Activated naive CD4-positive, alpha-beta T cell treated with anti-CD3 and anti-CD28 coated beads for 36 hours (primary cell): Measurements from ENCODE around the gene PFKFB1. TPM values are rescaled to one million over a fixed set of nuclear protein-coding genes. Genes with fewer than 3 reads are reported as not detected.
"Not testable (repeated sequence)": the region's sequence is repeated elsewhere in the genome, so short reads cannot be mapped to it uniquely, and the experiment has no call there.

Source experiments
- CTCF ChIA-PET: fragments of 350-600 bp; sonication (Branson Sonifier 250); formaldehyde crosslinking; loops from one replicate; lab custom pipeline; 2021; ENCODE audit warnings: antibody characterized with exemption; lab: Charles Lee
- DNase-seq: peaks from one replicate; pipeline ENCODE4 v3.0.0-alpha.2; 2020
- H3K27ac Mint-ChIP-seq: one replicate; pipeline ENCODE4 v1.8.0; 2021; ENCODE audit warnings: mild to moderate bottlenecking, mixed read lengths
- H3K27me3 Mint-ChIP-seq: one replicate; pipeline ENCODE4 v1.8.0; 2021; ENCODE audit warnings: low read depth, mixed read lengths
- H3K36me3 Mint-ChIP-seq: one replicate; pipeline ENCODE4 v1.8.0; 2021; ENCODE audit warnings: low read depth, mixed read lengths
- H3K4me1 Mint-ChIP-seq: one replicate; pipeline ENCODE4 v1.8.0; 2021; ENCODE audit warnings: low read depth, mixed read lengths
- H3K4me3 Mint-ChIP-seq: one replicate; pipeline ENCODE4 v1.8.0; 2021; ENCODE audit warnings: mild to moderate bottlenecking, moderate library complexity, mixed read lengths
- H3K9me3 Mint-ChIP-seq: one replicate; pipeline ENCODE4 v1.8.0; 2021; ENCODE audit warnings: mixed read lengths
- intact Hi-C: fragments of 100-400 bp; cut with micrococcal nuclease; formaldehyde crosslinking; loops from one replicate; pipeline ENCODE4 v1.15.1; 2023
- total RNA-seq, 2 experiments: library from RNA; stranded (reverse); gene quantifications; one replicate each; pipeline ENCODE4 v1.2.3, GENCODE V29; 2021

The PFKFB1 gene
- total RNA-seq, 2 experiments from 2014 or later, result 0.45 to 0.81 TPM

GRCh38 chrX:55008571-55009358 lies 14.8 kb upstream of the PFKFB1 start:
- intact Hi-C loops, result no loop called here
- DNase-seq, result peak; percentile 45
- H3K27ac Mint-ChIP-seq, result no peak overlapping the region
- H3K4me1 Mint-ChIP-seq, result peaks cover 24% of the 10 kb centered on the region
- CTCF ChIA-PET, result interaction anchor here (0.6 to 1.0 kb wide), 2 partner anchors 117 to 170 kb away, joined by 3 to 4 read pairs; no protein-coding TSS in a partner anchor
- H3K4me3 Mint-ChIP-seq, result no peak overlapping the region
- H3K36me3 Mint-ChIP-seq, result peaks cover 25% of the 10 kb centered on the region
- H3K9me3 Mint-ChIP-seq, result no peaks in the 10 kb centered on the region
- H3K27me3 Mint-ChIP-seq, result no peaks in the 10 kb centered on the region

- Mint-ChIP-seq H3K36me3 (peaks cover 28% of the 10 kb centered on the region), H3K9me3 (no peaks in the 10 kb centered on the region), H3K4me3 (no peak overlapping the region), H3K27me3 (no peaks in the 10 kb centered on the region), H3K4me1 (peaks cover 27% of the 10 kb centered on the region), H3K27ac (no peak overlapping the region)
- DNase-seq, result no peak
- intact Hi-C loops, result no loop called here
- CTCF ChIA-PET, result interaction anchor here (1.1 kb wide), 1 partner anchor 115 kb away, joined by 3 read pairs; no protein-coding TSS in a partner anchor
Observed at GRCh38 chrX:55007656-55008055, 13.7 kb upstream of the PFKFB1 start.

- intact Hi-C loops, result no loop called here
- Mint-ChIP-seq H3K4me3 (no peak overlapping the region), H3K4me1 (peaks cover 31% of the 10 kb centered on the region), H3K9me3 (no peaks in the 10 kb centered on the region), H3K36me3 (peaks cover 30% of the 10 kb centered on the region), H3K27ac (no peak overlapping the region), H3K27me3 (no peaks in the 10 kb centered on the region)
- no peak for DNase-seq
- CTCF ChIA-PET, result interaction anchor here (1.1 kb wide), 1 partner anchor 115 kb away, joined by 3 read pairs; no protein-coding TSS in a partner anchor
Observed at GRCh38 chrX:55006827-55007621, 13.0 kb upstream of the PFKFB1 start.

GRCh38 chrX:55005256-55005655 lies 11.3 kb upstream of the PFKFB1 start:
- intact Hi-C loops, result no loop called here
- no peak overlapping the region for H3K27ac Mint-ChIP-seq
- H3K4me3 Mint-ChIP-seq, result no peak overlapping the region
- H3K9me3 Mint-ChIP-seq, result no peaks in the 10 kb centered on the region
- peaks cover 40% of the 10 kb centered on the region for H3K4me1 Mint-ChIP-seq
- CTCF ChIA-PET, result no interaction called here
- H3K27me3 Mint-ChIP-seq, result no peaks in the 10 kb centered on the region
- peaks cover 35% of the 10 kb centered on the region for H3K36me3 Mint-ChIP-seq
- DNase-seq, result no peak

GRCh38 chrX:55004231-55004630 lies 10.2 kb upstream of the PFKFB1 start:
- CTCF ChIA-PET, result no interaction called here
- peaks cover 35% of the 10 kb centered on the region for H3K36me3 Mint-ChIP-seq
- no peak for DNase-seq
- no peak overlapping the region for H3K4me3 Mint-ChIP-seq
- peaks cover 37% of the 10 kb centered on the region for H3K4me1 Mint-ChIP-seq
- no peaks in the 10 kb centered on the region for H3K27me3 Mint-ChIP-seq
- H3K9me3 Mint-ChIP-seq, result no peaks in the 10 kb centered on the region
- intact Hi-C loops, result loop anchor here (5.0 kb wide), 1 partner anchor 822 kb away; the partner anchor contains the start of gene FAM120C
- H3K27ac Mint-ChIP-seq, result no peak overlapping the region

- Mint-ChIP-seq H3K27me3 (no peaks in the 10 kb centered on the region), H3K9me3 (no peaks in the 10 kb centered on the region), H3K4me1 (peaks cover 20% of the 10 kb centered on the region), H3K36me3 (peaks cover 16% of the 10 kb centered on the region), H3K27ac (peak within 1 kb of the TSS; percentile 90), H3K4me3 (peak within 1 kb of the TSS; percentile 80)
- CTCF ChIA-PET, result interaction anchor here (0.7 to 1.7 kb wide), 5 partner anchors 13 to 342 kb away, joined by 3 to 7 read pairs (median 4); no protein-coding TSS in a partner anchor
- peak; percentile 89 for DNase-seq
- intact Hi-C loops, result loop anchor here (1.0 to 5.0 kb wide), 6 partner anchors 57 to 818 kb away; partner anchors contain the start of gene FAM120C
Observed at GRCh38 chrX:54999717-55000598, 6.0 kb upstream of the PFKFB1 start, which contains the start of gene APEX2. Gene APEX2 (plus strand): TSS chrX:55000363. CDS start chrX:55000423, 60 bp downstream.

- no peak for DNase-seq
- CTCF ChIA-PET, result no interaction called here
- Mint-ChIP-seq H3K4me3 (no peak overlapping the region), H3K27me3 (no peaks in the 10 kb centered on the region), H3K9me3 (no peaks in the 10 kb centered on the region), H3K36me3 (no peaks in the 10 kb centered on the region), H3K27ac (no peak overlapping the region), H3K4me1 (peaks cover 2% of the 10 kb centered on the region)
- intact Hi-C loops, result no loop called here
Observed at GRCh38 chrX:54995621-54996020, 1.6 kb upstream of the PFKFB1 start.

GRCh38 chrX:54994668-54995351 lies 822 bp upstream of the PFKFB1 start:
- H3K4me3 Mint-ChIP-seq, result no peak overlapping the region
- no peak for DNase-seq
- H3K27ac Mint-ChIP-seq, result no peak overlapping the region
- H3K9me3 Mint-ChIP-seq, result no peaks in the 10 kb centered on the region
- peaks cover 2% of the 10 kb centered on the region for H3K4me1 Mint-ChIP-seq
- intact Hi-C loops, result no loop called here
- CTCF ChIA-PET, result no interaction called here
- H3K27me3 Mint-ChIP-seq, result no peaks in the 10 kb centered on the region
- H3K36me3 Mint-ChIP-seq, result no peaks in the 10 kb centered on the region

GRCh38 chrX:54992911-54993622 lies 921 bp downstream of the PFKFB1 start:
- no peak for DNase-seq
- Mint-ChIP-seq H3K4me3 (no peak overlapping the region), H3K36me3 (no peaks in the 10 kb centered on the region), H3K9me3 (no peaks in the 10 kb centered on the region), H3K27ac (no peak overlapping the region), H3K27me3 (no peaks in the 10 kb centered on the region), H3K4me1 (no peaks in the 10 kb centered on the region)
- CTCF ChIA-PET, result no interaction called here
- intact Hi-C loops, result no loop called here

GRCh38 chrX:54991706-54992105 lies 2.3 kb downstream of the PFKFB1 start:
- no peaks in the 10 kb centered on the region for H3K9me3 Mint-ChIP-seq
- CTCF ChIA-PET, result interaction anchor here (0.6 kb wide), 1 partner anchor 351 kb away, joined by 6 read pairs; no protein-coding TSS in a partner anchor
- no peak for DNase-seq
- no peaks in the 10 kb centered on the region for H3K27me3 Mint-ChIP-seq
- H3K4me3 Mint-ChIP-seq, result no peak overlapping the region
- H3K27ac Mint-ChIP-seq, result no peak overlapping the region
- H3K4me1 Mint-ChIP-seq, result no peaks in the 10 kb centered on the region
- intact Hi-C loops, result no loop called here
- H3K36me3 Mint-ChIP-seq, result no peaks in the 10 kb centered on the region

- intact Hi-C loops, DNase-seq, CTCF ChIA-PET, H3K4me3 Mint-ChIP-seq, H3K4me1 Mint-ChIP-seq, H3K9me3 Mint-ChIP-seq, H3K27me3 Mint-ChIP-seq, H3K36me3 Mint-ChIP-seq, H3K27ac Mint-ChIP-seq: not testable (repeated sequence)
Observed at GRCh38 chrX:54983306-54983705, 10.7 kb downstream of the PFKFB1 start.
